HEK293 (cell line): Measurements from ENCODE around the gene FAM20B.

Source experiments
- CTCF ChIP-seq: fragments of 450-650 bp; formaldehyde crosslinking; IDR thresholded peaks from 2 replicates; pipeline ENCODE4 v1.5.1; 2016; ENCODE audit warnings: missing biosample characterization, missing genetic modification characterization
- KLF9 ChIP-seq: fragments of 450-650 bp; formaldehyde crosslinking; IDR thresholded peaks from 2 replicates; pipeline ENCODE4 v1.5.1; 2016; ENCODE audit warnings: missing biosample characterization, missing genetic modification characterization, low read depth
- ZBTB11 ChIP-seq: fragments of 450-650 bp; formaldehyde crosslinking; conservative IDR thresholded peaks from 2 replicates; pipeline ENCODE4 v1.5.1; 2016; ENCODE audit warnings: low read depth, missing biosample characterization, missing genetic modification characterization
- ZBTB21 ChIP-seq: fragments of 450-650 bp; formaldehyde crosslinking; IDR thresholded peaks from 2 replicates; pipeline ENCODE4 v1.5.1; 2017; ENCODE audit warnings: missing biosample characterization, missing genetic modification characterization
- ZNF202 ChIP-seq: fragments of 450-650 bp; formaldehyde crosslinking; IDR thresholded peaks from 2 replicates; pipeline ENCODE4 v1.5.1; 2016; ENCODE audit warnings: missing biosample characterization, missing genetic modification characterization, borderline replicate concordance
- ZNF324 ChIP-seq: fragments of 450-650 bp; formaldehyde crosslinking; IDR thresholded peaks from 2 replicates; pipeline ENCODE4 v1.5.1; 2016; ENCODE audit warnings: missing biosample characterization, missing genetic modification characterization
- ZNF362 ChIP-seq: fragments of 450-650 bp; formaldehyde crosslinking; IDR thresholded peaks from 2 replicates; pipeline ENCODE4 v1.5.1; 2016; ENCODE audit warnings: missing biosample characterization, missing genetic modification characterization
- ZNF76 ChIP-seq: fragments of 450-650 bp; formaldehyde crosslinking; IDR thresholded peaks from 2 replicates; pipeline ENCODE4; 2016; ENCODE audit warnings: low read depth, missing biosample characterization, missing genetic modification characterization, borderline replicate concordance
- ZNF830 ChIP-seq: fragments of 450-650 bp; IDR thresholded peaks from 2 replicates; pipeline ENCODE4 v1.5.0; 2018; ENCODE audit warnings: missing biosample characterization, missing genetic modification characterization, low read depth, mild to moderate bottlenecking, moderate library complexity
- TF ChIP-seq, protein P1 (sequence below): fragments of 450-650 bp; formaldehyde crosslinking; IDR thresholded peaks from 2 replicates; pipeline ENCODE4 v1.5.1; 2017; ENCODE audit warnings: missing biosample characterization, missing genetic modification characterization

DNA sequence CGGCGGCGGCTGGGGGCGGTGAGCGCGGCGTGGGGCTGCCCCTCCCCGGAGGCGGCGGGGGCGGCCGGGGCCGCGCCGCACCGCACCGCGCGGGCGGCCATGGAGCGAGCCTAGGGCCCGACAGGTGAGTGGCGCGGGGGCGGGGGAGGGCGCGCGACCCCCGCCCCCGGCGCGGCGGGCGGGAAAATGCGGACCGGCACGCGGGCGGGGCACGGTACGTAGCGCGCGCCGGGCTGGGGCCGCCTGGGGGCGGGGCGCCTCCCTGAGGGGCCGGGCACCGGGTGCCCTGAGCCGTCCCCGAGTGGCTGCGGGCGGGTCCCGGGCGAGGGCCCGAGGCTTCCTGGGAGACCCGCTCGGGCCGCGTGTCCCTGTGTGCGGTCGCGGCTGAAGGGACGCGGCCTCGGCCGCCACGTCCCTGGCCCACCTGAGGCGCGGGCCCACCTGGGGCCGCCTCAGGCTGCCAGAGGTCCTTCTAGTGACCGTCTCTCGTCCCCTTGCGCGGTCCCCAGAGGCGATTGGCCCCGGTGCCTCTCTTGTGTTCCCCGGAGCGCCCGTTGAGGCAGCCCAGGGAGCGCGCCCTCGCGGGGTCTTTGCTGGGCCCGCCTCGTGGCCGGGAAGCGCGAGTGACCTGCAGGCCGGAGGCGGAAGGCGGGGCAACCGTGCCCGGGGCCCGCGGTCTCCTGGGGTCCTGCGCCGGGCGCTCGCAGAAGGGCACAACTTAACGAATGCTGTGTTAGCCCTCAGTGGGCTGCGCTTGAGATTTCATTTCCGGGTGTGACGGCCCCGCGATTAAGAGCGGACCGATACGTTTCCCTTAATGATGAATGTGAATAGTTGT, 500 bp downstream of the FAM20B start:
- TF ChIP-seq, protein P1, sequence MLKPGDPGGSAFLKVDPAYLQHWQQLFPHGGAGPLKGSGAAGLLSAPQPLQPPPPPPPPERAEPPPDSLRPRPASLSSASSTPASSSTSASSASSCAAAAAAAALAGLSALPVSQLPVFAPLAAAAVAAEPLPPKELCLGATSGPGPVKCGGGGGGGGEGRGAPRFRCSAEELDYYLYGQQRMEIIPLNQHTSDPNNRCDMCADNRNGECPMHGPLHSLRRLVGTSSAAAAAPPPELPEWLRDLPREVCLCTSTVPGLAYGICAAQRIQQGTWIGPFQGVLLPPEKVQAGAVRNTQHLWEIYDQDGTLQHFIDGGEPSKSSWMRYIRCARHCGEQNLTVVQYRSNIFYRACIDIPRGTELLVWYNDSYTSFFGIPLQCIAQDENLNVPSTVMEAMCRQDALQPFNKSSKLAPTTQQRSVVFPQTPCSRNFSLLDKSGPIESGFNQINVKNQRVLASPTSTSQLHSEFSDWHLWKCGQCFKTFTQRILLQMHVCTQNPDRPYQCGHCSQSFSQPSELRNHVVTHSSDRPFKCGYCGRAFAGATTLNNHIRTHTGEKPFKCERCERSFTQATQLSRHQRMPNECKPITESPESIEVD (tag by site-specific recombination) = no peak
- TF ChIP-seq CTCF (tag by site-specific recombination) = peak; percentile 45; the same call in 1 of the 2 replicates
- no peak for TF ChIP-seq ZNF202 (tag by site-specific recombination)
- TF ChIP-seq ZBTB11 (tag by site-specific recombination) = peak; percentile 72
- no peak for TF ChIP-seq ZNF830 (tag by site-specific recombination)
- TF ChIP-seq KLF9 (tag by site-specific recombination) = peak; percentile 45
- TF ChIP-seq ZBTB21 = no peak
- no peak for TF ChIP-seq ZNF362 (tag by site-specific recombination)
- 0 out of 2 replicates have a peak, but pooled peaks have one; percentile 18 for TF ChIP-seq ZNF324 (tag by site-specific recombination)
- TF ChIP-seq ZNF76 (tag by site-specific recombination) = peak; percentile 52; the same call in 1 of the 2 replicates
